PFSK-1 (cell line): Measurements from ENCODE around the gene TFG.

Source experiments
- SIN3A ChIP-seq: IDR thresholded peaks from 2 replicates; pipeline ENCODE4 v1.6.1; 2012; ENCODE audit warnings: mild to moderate bottlenecking, low read length, moderate library complexity, borderline replicate concordance; ENCODE audit not compliant: insufficient read depth
- TAF1 ChIP-seq: IDR thresholded peaks from 2 replicates; pipeline ENCODE4 v1.6.1; 2012; ENCODE audit warnings: low read length, control low read depth, borderline replicate concordance; ENCODE audit not compliant: insufficient read depth
- TF ChIP-seq, protein P1 (sequence below), 2 experiments: IDR thresholded peaks; 2 replicates each; pipeline versions ENCODE4 v1.6.1 to v1.8.0; 2011 to 2012; ENCODE audit warnings: low read depth in 2 of 2, low read length in 2 of 2, control low read depth in 1 of 2, inconsistent platforms in 1 of 2, mild to moderate bottlenecking in 1 of 2, moderate library complexity in 1 of 2; ENCODE audit not compliant: insufficient read depth in 1 of 2

DNA sequence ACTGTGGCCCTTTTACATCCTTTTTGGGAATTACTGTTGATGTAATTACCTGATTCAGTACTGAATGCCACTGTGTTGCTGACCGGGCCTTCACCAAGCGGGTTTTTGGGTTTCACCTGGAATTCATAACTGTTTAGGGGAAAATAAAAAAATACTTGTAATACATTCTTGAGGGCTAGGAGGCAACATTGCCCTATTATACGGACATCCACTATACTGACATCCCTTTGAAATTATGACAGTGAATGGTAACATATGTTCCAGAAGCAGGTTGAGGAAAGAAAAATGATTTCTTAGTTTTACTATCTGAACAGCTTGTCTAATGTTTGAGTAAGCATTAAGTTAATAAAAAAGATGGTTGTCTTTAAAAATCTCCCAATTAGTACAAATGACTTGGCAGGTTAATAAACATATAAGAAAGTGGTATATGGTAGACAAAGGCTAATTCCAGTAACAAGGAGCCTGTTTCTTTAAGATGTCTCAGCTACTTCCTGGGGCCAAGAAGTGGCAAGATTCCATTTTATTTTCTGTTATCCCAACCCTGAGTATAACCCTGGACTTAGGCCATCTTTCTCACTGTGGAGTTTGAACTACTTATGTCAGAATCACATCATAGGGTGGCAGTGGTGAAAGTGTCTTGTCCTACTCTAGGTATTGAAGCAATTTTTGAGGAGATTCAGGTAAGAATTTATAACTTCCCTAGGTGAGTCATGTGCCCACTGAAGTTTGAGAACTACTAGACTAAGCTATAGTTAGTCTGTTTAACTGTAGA, 45.5 kb downstream of the TFG start:
- TF ChIP-seq TAF1: no peak
- TF ChIP-seq, protein P1, sequence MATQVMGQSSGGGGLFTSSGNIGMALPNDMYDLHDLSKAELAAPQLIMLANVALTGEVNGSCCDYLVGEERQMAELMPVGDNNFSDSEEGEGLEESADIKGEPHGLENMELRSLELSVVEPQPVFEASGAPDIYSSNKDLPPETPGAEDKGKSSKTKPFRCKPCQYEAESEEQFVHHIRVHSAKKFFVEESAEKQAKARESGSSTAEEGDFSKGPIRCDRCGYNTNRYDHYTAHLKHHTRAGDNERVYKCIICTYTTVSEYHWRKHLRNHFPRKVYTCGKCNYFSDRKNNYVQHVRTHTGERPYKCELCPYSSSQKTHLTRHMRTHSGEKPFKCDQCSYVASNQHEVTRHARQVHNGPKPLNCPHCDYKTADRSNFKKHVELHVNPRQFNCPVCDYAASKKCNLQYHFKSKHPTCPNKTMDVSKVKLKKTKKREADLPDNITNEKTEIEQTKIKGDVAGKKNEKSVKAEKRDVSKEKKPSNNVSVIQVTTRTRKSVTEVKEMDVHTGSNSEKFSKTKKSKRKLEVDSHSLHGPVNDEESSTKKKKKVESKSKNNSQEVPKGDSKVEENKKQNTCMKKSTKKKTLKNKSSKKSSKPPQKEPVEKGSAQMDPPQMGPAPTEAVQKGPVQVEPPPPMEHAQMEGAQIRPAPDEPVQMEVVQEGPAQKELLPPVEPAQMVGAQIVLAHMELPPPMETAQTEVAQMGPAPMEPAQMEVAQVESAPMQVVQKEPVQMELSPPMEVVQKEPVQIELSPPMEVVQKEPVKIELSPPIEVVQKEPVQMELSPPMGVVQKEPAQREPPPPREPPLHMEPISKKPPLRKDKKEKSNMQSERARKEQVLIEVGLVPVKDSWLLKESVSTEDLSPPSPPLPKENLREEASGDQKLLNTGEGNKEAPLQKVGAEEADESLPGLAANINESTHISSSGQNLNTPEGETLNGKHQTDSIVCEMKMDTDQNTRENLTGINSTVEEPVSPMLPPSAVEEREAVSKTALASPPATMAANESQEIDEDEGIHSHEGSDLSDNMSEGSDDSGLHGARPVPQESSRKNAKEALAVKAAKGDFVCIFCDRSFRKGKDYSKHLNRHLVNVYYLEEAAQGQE (IDR thresholded peaks at IDR 0.05; ENCODE audit: insufficient read depth in 1 of 2, low read depth in 2 of 2, low read length in 2 of 2): no peak
- TF ChIP-seq SIN3A: no peak
